IPS-15b (cell line): ENCODE data around the gene SUOX.
"Not testable (repeated sequence)": the region's sequence is repeated elsewhere in the genome, so short reads cannot be mapped to it uniquely, and the experiment has no call there.

Experiments
- H3K27me3 ChIP-seq: one replicate; pipeline ENCODE4 v1.6.1; 2013; ENCODE audit warnings: low read length; ENCODE audit not compliant: control insufficient read depth, insufficient read depth
- H3K36me3 ChIP-seq: one replicate; pipeline ENCODE4 v1.6.1; 2013; ENCODE audit warnings: low read length; ENCODE audit not compliant: control insufficient read depth, insufficient read depth
- H3K4me1 ChIP-seq: one replicate; pipeline ENCODE4 v1.6.1; 2013; ENCODE audit warnings: mild to moderate bottlenecking, low read length; ENCODE audit not compliant: control insufficient read depth, insufficient read depth
- H3K4me3 ChIP-seq: one replicate; pipeline ENCODE4 v1.5.1; 2013; ENCODE audit warnings: low read depth, low read length
- H3K9ac ChIP-seq: one replicate; pipeline ENCODE4 v1.6.1; 2013; ENCODE audit warnings: low read depth, mild to moderate bottlenecking, low read length
- H3K9me3 ChIP-seq: one replicate; pipeline ENCODE4 v1.6.1; 2013; ENCODE audit warnings: mild to moderate bottlenecking, low read length; ENCODE audit not compliant: control insufficient read depth, insufficient read depth

Gene SUOX

DNA sequence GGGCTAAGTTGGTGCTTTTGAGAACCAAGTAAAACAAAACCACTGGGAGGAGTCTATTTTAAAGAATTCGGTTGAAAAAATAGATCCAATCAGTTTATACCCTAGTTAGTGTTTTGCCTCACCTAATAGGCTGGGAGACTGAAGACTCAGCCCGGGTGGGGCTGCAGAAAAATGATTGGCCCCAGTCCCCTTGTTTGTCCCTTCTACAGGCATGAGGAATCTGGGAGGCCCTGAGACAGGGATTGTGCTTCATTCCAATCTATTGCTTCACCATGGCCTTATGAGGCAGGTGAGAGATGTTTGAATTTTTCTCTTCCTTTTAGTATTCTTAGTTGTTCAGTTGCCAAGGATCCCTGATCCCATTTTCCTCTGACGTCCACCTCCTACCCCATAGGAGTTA, 25.0 kb upstream of the SUOX start:
- Histone ChIP-seq H3K9ac (no peak overlapping the region), H3K36me3 (no peaks in the 10 kb centered on the region), H3K4me1 (peaks cover 3% of the 10 kb centered on the region), H3K27me3 (no peaks in the 10 kb centered on the region), H3K9me3 (no peaks in the 10 kb centered on the region), H3K4me3 (no peak overlapping the region)

DNA sequence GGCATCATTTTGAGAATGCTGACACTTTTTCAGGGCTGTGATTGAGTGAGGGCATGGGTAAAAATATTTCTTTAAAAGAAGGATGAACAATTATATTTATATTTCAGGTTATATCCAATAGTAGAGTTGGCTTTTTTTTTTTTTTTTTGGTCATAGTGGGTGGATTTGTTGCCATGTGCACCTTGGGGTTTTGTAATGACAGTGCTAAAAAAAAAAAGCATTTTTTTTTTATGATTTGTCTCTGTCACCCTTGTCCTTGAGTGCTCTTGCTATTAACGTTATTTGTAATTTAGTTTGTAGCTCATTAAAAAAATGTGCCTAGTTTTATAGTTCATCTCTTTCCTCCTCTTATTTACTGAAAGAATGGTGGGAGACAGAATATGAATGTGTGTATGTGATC, 24.6 kb upstream of the SUOX start:
- Histone ChIP-seq H3K36me3 (no peaks in the 10 kb centered on the region), H3K4me3 (no peak overlapping the region), H3K9ac (no peak overlapping the region), H3K27me3 (no peaks in the 10 kb centered on the region), H3K9me3 (no peaks in the 10 kb centered on the region), H3K4me1 (peaks cover 3% of the 10 kb centered on the region)

DNA sequence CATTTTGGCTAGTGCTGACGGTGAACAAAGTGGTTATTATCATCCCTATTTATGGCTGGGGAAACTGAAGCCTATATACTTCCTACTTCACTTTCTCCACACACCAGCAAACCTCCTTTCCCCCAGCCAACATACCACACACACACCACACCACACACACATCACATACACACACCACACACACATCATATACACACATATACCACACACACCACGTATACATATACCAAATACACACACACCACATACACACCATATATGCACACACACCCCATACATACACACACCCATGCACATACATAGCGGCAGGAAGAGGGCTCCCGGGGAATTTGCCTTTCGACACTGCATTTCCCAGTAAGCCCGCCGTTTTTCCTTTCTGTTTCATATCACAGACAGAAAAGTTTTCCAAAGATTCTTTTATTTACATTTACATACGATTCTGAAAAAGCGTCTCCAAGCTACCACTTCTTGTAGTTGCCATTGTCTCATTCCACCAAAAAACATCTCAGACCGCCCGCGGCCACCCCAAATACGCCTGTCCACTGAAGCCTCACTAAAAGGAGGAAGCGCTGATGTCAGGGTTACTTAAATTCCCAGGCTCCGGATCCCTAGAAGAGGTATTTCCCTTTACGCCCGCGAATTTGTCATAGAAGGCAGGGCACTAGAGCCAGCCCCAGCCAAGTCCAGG, 24.0 kb upstream of the SUOX start:
- Histone ChIP-seq H3K9me3 (no peaks in the 10 kb centered on the region), H3K4me1 (peaks cover 3% of the 10 kb centered on the region), H3K27me3 (no peaks in the 10 kb centered on the region), H3K9ac (no peak overlapping the region), H3K36me3 (peaks cover 4% of the 10 kb centered on the region), H3K4me3 (peak overlapping the region; percentile 49)

DNA sequence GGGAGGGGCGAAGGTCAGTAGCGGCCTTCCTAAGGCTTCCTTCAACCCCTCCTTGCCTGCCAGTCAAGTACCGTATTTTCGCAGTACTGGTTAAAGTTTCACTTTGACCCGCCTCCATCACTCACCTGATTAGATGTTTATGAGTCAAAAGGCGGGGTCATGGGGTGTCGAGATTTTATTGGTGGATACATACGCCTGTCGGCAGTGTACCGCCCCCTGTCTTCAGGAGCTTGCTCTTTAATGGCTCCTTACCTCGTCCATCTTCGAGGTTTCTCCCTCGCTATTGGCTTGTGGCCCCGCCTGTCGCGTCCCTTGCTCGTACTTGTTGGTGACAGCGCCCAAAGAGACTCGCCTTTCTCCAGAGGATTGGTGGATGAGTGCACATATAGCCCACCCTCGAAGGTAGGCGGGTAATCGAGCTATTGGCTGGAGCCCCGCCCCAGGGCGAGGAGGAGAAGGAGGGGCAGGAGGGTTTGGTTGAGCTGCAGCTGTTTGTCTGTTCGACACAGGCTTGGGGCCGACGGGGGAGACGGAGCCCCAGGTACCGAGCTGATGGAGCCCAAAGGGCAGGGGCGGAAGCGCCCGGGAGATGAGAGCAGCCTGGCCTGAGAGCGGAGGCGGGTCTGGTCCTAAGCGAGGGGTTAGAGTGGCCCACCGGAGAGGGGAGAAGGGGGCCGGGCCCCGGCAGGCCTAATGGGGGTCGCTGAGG, 23.3 kb upstream of the SUOX start, which contains the start of gene RAB5B:
TSS of gene RAB5B (plus strand) at position 480 of the 709 bp plus-strand sequence. CDS start 12,883 bp downstream, outside the sequence.
- Histone ChIP-seq H3K36me3 (peaks cover 4% of the 10 kb centered on the region), H3K4me1 (peaks cover 3% of the 10 kb centered on the region), H3K9me3 (no peaks in the 10 kb centered on the region), H3K9ac (peak within 1 kb of the TSS; percentile 84), H3K27me3 (no peaks in the 10 kb centered on the region), H3K4me3 (peak within 1 kb of the TSS; percentile 91)

DNA sequence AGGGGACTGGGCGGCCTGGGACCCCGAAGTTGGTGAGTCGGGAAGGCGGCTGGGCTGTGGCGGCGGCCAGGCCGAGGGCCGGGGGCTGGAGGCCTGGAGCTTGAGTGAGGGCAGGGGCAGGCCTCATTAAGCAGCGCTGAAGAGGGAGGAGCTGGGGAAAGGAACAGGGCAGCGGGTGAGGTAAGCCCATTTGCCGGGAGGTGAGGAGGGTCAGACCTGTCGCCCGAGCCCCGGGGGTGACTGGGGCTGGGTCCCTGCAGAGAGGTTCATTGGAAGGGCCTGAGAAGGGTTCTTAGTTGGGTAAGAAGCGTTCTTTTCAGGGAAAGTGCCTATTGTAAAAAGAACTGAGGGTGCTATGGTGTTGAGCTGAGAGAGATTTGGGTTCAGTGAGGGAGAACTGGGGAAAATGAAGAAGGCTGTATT, 22.8 kb upstream of the SUOX start:
- Histone ChIP-seq H3K9me3 (no peaks in the 10 kb centered on the region), H3K4me1 (peaks cover 3% of the 10 kb centered on the region), H3K9ac (peak overlapping the region; percentile 84), H3K36me3 (peaks cover 4% of the 10 kb centered on the region), H3K27me3 (no peaks in the 10 kb centered on the region), H3K4me3 (peak overlapping the region; percentile 91)

DNA sequence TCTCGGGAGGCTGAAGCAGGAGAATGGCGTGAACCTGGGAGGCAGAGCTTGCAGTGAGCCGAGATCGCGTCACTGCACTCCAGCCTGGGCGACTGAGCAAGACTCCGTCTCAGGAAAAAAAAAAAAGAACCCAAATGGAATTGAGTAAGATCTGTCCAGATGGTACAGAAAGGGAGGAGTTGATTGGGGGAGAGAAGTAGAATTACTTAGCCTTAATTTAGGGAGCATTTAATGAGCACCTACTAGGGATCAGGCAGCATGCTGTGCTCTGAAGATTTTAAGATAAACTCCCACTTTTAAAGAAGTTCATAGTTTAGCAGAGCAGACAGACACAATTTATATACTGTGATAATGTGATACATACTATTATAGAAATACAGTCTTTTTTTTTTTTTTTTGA, 18.7 kb upstream of the SUOX start:
- Histone ChIP-seq H3K27me3 (no peaks in the 10 kb centered on the region), H3K9me3 (no peaks in the 10 kb centered on the region), H3K36me3 (peaks cover 11% of the 10 kb centered on the region), H3K4me1 (peaks cover 3% of the 10 kb centered on the region), H3K9ac (no peak overlapping the region), H3K4me3 (no peak overlapping the region)

DNA sequence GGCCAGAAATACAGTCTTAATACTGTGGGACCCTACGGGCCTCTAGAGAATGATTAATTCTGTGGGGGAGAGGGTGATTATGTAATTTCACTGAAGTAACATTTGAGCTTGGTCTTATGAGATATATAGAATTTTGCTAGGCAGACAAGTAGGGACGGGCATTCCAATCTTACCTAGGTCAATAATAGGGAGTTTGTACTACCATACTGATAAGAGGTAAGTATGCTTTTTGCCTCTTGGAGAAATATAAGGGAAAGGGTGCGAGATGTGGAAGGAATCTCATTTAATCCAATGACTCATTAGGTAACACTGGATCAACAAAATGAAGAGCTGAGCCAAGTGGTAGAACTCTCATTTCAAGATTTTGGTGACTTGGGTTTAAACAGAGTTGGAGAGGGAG, 18.0 kb upstream of the SUOX start:
- H3K9me3 ChIP-seq: no peaks in the 10 kb centered on the region
- no peaks in the 10 kb centered on the region for H3K27me3 ChIP-seq
- no peak overlapping the region for H3K4me3 ChIP-seq
- no peak overlapping the region for H3K9ac ChIP-seq
- H3K4me1 ChIP-seq: peaks cover 3% of the 10 kb centered on the region
- peaks cover 11% of the 10 kb centered on the region for H3K36me3 ChIP-seq

DNA sequence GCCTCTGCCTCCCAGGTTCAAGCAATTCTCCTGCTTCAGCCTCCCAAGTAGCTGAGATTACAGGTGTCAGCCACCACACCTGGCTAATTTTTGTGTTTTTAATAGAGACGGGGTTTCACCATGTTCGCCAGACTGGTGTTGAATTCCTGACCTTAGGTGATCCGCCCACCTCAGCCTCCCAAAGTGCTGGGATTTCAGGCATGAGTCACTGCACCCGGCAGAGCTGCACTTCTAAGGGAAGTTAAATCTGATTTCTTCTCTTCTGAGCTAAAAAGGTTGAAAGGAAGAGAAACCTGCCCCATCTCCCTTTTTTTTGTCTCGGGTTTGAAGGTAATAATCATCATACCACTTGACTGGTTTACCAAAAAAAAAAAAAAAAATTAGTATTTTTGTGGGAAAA, 15.2 kb upstream of the SUOX start:
- not testable (repeated sequence) for H3K27me3 ChIP-seq, H3K4me3 ChIP-seq, H3K4me1 ChIP-seq, H3K9me3 ChIP-seq, H3K9ac ChIP-seq
- H3K36me3 ChIP-seq: peaks cover 11% of the 10 kb centered on the region

DNA sequence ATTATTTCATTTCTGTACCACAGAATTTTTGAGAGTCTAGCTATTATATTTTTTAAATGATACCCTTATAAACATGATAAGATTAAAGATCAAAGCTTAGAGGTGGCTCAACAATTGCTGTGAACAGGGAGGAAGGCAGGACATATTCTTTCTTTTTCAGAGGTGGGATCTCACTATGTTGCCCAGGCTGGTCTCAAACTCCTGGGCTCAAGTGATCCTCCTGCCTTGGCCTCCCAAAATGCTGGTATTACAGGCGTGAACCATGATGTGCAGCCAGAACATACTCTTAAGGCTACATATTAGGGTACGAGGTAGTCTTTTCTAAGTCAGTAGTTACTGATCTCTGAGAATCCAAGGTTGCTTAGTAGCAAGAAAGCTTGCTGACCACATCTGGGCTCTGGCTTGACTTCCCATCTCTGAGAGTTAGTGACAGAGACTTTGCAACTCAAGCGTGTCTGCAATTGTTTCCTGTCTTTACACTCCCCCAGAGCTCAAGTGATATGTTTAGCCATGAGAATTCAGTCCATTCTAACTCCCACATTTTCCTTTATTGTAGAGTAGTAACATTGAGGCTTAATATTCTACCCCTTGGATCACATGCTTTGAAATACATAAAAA, 14.6 kb upstream of the SUOX start:
- peaks cover 11% of the 10 kb centered on the region for H3K36me3 ChIP-seq
- H3K9me3 ChIP-seq: no peaks in the 10 kb centered on the region
- no peak overlapping the region for H3K4me3 ChIP-seq
- no peaks in the 10 kb centered on the region for H3K4me1 ChIP-seq
- no peaks in the 10 kb centered on the region for H3K27me3 ChIP-seq
- no peak overlapping the region for H3K9ac ChIP-seq

DNA sequence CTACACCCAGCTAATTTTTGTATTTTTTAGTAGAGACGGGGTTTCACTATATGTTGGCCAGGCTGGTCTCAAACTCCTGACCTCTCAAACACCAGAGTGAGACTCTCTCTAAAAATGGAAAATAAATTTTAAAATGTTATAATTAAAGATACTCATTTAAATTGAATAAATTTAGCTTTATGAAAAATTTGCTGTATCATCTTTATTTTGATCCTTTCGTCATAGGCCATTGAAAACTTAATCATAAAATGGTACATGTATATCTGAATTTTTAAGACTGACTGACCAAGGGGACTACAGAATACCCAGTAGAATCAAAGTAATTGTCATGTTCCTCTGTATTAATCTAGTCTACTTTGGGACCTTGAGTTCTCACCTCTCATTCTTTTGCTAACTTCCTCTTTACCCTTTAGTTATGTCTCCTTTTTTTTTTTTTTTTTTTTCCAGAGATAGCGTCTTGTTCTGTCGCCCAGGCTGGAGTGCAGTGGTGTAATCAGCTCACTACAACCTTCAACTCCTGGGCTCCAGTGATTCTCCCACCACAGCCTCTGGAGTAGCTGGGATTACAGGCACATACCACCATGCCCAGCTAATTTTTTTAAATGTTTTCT, 13.7 kb upstream of the SUOX start:
- H3K36me3 ChIP-seq: peaks cover 9% of the 10 kb centered on the region
- H3K9ac ChIP-seq: no peak overlapping the region
- H3K27me3 ChIP-seq: no peaks in the 10 kb centered on the region
- H3K4me1 ChIP-seq: no peaks in the 10 kb centered on the region
- H3K4me3 ChIP-seq: no peak overlapping the region
- H3K9me3 ChIP-seq: no peaks in the 10 kb centered on the region

DNA sequence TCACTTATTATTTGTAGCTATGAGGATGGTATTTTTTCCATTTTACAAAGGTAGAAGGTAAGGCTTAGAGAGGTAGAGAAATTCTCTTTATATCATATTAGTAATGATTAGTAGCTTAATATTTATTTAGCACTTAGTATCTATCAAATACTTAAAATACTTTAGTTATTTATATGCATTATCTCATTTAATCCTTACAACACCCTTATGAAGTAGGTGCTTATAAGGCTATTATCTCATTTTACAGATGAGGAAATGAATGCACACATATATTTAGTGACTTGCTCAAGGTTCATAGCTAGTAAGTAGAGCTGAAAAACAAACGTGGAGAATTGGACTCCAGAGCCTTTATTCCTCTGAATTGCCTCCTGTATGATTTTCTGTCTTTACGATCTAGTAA, 12.2 kb upstream of the SUOX start:
- no peaks in the 10 kb centered on the region for H3K27me3 ChIP-seq
- H3K4me1 ChIP-seq: no peaks in the 10 kb centered on the region
- no peaks in the 10 kb centered on the region for H3K9me3 ChIP-seq
- H3K4me3 ChIP-seq: no peak overlapping the region
- H3K36me3 ChIP-seq: peaks cover 17% of the 10 kb centered on the region
- no peak overlapping the region for H3K9ac ChIP-seq
